GM19452 (cell line): ENCODE results near the gene TMPRSS9.

Experiments used
- ATAC-seq: cut with Tn5 transposase; IDR thresholded peaks from one replicate; pipeline ENCODE4 v1.9.1; 2021; ENCODE audit not compliant: unreplicated experiment

Gene TMPRSS9

GRCh38 chr19:2359992-2360685 is at the start of gene TMPRSS9:
Gene TMPRSS9, plus strand, starts transcription at chr19:2360265. Its CDS starts 29,521 bp downstream, at chr19:2389786.
- no peak for ATAC-seq

GRCh38 chr19:2311093-2311492 is 49.0 kb upstream of the TMPRSS9 start:
- no peak for ATAC-seq

GRCh38 chr19:2312820-2313501 is 47.1 kb upstream of the TMPRSS9 start:
- ATAC-seq: no peak

GRCh38 chr19:2315121-2315817 is 44.8 kb upstream of the TMPRSS9 start:
- no peak for ATAC-seq

GRCh38 chr19:2315818-2316353 is 44.2 kb upstream of the TMPRSS9 start:
- no peak for ATAC-seq

- ATAC-seq: no peak
Measured at GRCh38 chr19:2317300-2317699, 42.8 kb upstream of the TMPRSS9 start.

GRCh38 chr19:2317756-2318155 is 42.3 kb upstream of the TMPRSS9 start:
- no peak for ATAC-seq

GRCh38 chr19:2318923-2319322 is 41.1 kb upstream of the TMPRSS9 start:
- ATAC-seq: no peak

- no peak for ATAC-seq
Measured at GRCh38 chr19:2319551-2319950, 40.5 kb upstream of the TMPRSS9 start.

- ATAC-seq: no peak
Measured at GRCh38 chr19:2320049-2320448, 40.0 kb upstream of the TMPRSS9 start.

- ATAC-seq: no peak
Measured at GRCh38 chr19:2320939-2321338, 39.1 kb upstream of the TMPRSS9 start.

- no peak for ATAC-seq
Measured at GRCh38 chr19:2321565-2322283, 38.3 kb upstream of the TMPRSS9 start.

- no peak for ATAC-seq
Measured at GRCh38 chr19:2323707-2324106, 36.4 kb upstream of the TMPRSS9 start.

- ATAC-seq: no peak
Measured at GRCh38 chr19:2324220-2324948, 35.7 kb upstream of the TMPRSS9 start.

GRCh38 chr19:2325281-2326046 is 34.6 kb upstream of the TMPRSS9 start:
- ATAC-seq: no peak

- ATAC-seq: no peak
Measured at GRCh38 chr19:2326699-2327360, 33.2 kb upstream of the TMPRSS9 start.

GRCh38 chr19:2327773-2328400 is 32.2 kb upstream of the TMPRSS9 start:
- ATAC-seq: no peak

GRCh38 chr19:2328401-2329148 is 31.5 kb upstream of the TMPRSS9 start, which contains the start of the genes LSM7 and SPPL2B:
Gene LSM7, minus strand, starts transcription at chr19:2328586. Its CDS starts 20 bp downstream, at chr19:2328566.
Gene SPPL2B, plus strand, starts transcription at chr19:2328684. Its CDS starts 26 bp downstream, at chr19:2328710.
- no peak for ATAC-seq
